Mesenchymal stem cell (in vitro differentiated cells and primary cell): ENCODE data around the gene MICOS13.

Experiments
- DNase-seq: peaks from one replicate; pipeline ENCODE4 v3.0.0-alpha.2; 2013
- H2AFZ ChIP-seq: one replicate; pipeline ENCODE4 v1.6.1; 2013; ENCODE audit warnings: low read depth, mild to moderate bottlenecking, control low read depth, inconsistent platforms, low read length, moderate library complexity
- H2AK5ac ChIP-seq: 2 replicates; pipeline ENCODE4 v1.6.1; 2013; ENCODE audit warnings: low read length, moderate library complexity, mild to moderate bottlenecking, inconsistent platforms; ENCODE audit not compliant: severe bottlenecking
- H2BK120ac ChIP-seq: one replicate; pipeline ENCODE4 v1.6.1; 2013; ENCODE audit warnings: low read depth, mild to moderate bottlenecking, inconsistent platforms, low read length, moderate library complexity
- H2BK12ac ChIP-seq, 2 experiments: one replicate each; pipeline ENCODE4 v1.6.1; 2013; ENCODE audit warnings: inconsistent platforms in 2 of 2, low read length in 2 of 2, mild to moderate bottlenecking in 2 of 2, moderate library complexity in 2 of 2, control low read depth in 1 of 2
- H2BK15ac ChIP-seq: one replicate; pipeline ENCODE4 v1.6.1; 2013; ENCODE audit warnings: mild to moderate bottlenecking, low read depth, inconsistent platforms; ENCODE audit not compliant: poor library complexity, severe bottlenecking
- H2BK5ac ChIP-seq: 2 replicates; pipeline ENCODE4 v1.6.1; 2013; ENCODE audit warnings: low read depth, mild to moderate bottlenecking, low read length, control low read depth, inconsistent platforms; ENCODE audit not compliant: poor library complexity, severe bottlenecking
- H3K14ac ChIP-seq, 2 experiments: one replicate each; pipeline ENCODE4 v1.6.1; 2013; ENCODE audit warnings: inconsistent platforms in 2 of 2, low read length in 2 of 2, control low read depth in 1 of 2, mild to moderate bottlenecking in 1 of 2, moderate library complexity in 1 of 2
- H3K18ac ChIP-seq, 2 experiments: one replicate each; pipeline ENCODE4 v1.6.1; 2013; ENCODE audit warnings: inconsistent platforms in 2 of 2, low read length in 2 of 2, control low read depth in 1 of 2, low read depth in 1 of 2, mild to moderate bottlenecking in 1 of 2
- H3K23ac ChIP-seq, 2 experiments: one replicate each; pipeline ENCODE4 v1.6.1; 2013; ENCODE audit warnings: inconsistent platforms in 2 of 2, low read length in 2 of 2, mild to moderate bottlenecking in 2 of 2, moderate library complexity in 2 of 2, control low read depth in 1 of 2
- H3K27ac ChIP-seq: 2 replicates; pipeline ENCODE4 v1.5.1; 2013; ENCODE audit warnings: mild to moderate bottlenecking, moderate library complexity, low read length, control low read depth, inconsistent platforms; ENCODE audit not compliant: poor library complexity, severe bottlenecking
- H3K27me3 ChIP-seq, 2 experiments: 2 replicates each; pipeline versions ENCODE4 v1.6.1 to v1.7.0; 2013; ENCODE audit warnings: low read length in 2 of 2, mild to moderate bottlenecking in 2 of 2, moderate library complexity in 2 of 2, control low read depth in 1 of 2, inconsistent platforms in 1 of 2; ENCODE audit not compliant: control insufficient read depth in 1 of 2, insufficient read depth in 1 of 2
- H3K36me3 ChIP-seq, 2 experiments: 2 replicates each; pipeline versions ENCODE4 v1.6.1 to v1.7.0; 2013; ENCODE audit warnings: low read length in 2 of 2, control low read depth in 1 of 2, inconsistent platforms in 1 of 2, low read depth in 1 of 2, mild to moderate bottlenecking in 1 of 2; ENCODE audit not compliant: insufficient read depth in 2 of 2, control insufficient read depth in 1 of 2
- H3K4ac ChIP-seq, 2 experiments: one replicate each; pipeline ENCODE4 v1.6.1; 2013; ENCODE audit warnings: inconsistent platforms in 2 of 2, low read length in 2 of 2, mild to moderate bottlenecking in 2 of 2, moderate library complexity in 2 of 2, control low read depth in 1 of 2, low read depth in 1 of 2
- H3K4me1 ChIP-seq: 2 replicates; pipeline ENCODE4 v1.6.1; 2013; ENCODE audit warnings: low read depth, low read length, control low read depth; ENCODE audit not compliant: control insufficient read depth, insufficient read depth
- H3K4me2 ChIP-seq: 2 replicates; pipeline ENCODE4 v1.6.1; 2013; ENCODE audit warnings: low read length, mild to moderate bottlenecking, inconsistent platforms; ENCODE audit not compliant: poor library complexity, severe bottlenecking
- H3K4me3 ChIP-seq, 2 experiments: 2 replicates each; pipeline versions ENCODE4 v1.5.1 to v1.7.0; 2013; ENCODE audit warnings: low read length in 2 of 2, mild to moderate bottlenecking in 2 of 2, control low read depth in 1 of 2, low read depth in 1 of 2; ENCODE audit not compliant: insufficient read depth in 1 of 2
- H3K79me1 ChIP-seq: replicated peaks from 2 replicates; pipeline ENCODE4 v1.6.1; 2013; ENCODE audit warnings: mild to moderate bottlenecking, control low read depth, low read length, inconsistent platforms; ENCODE audit not compliant: poor library complexity, severe bottlenecking
- H3K9ac ChIP-seq: 2 replicates; pipeline ENCODE4 v1.7.0; 2013; ENCODE audit warnings: mild to moderate bottlenecking, low read length, moderate library complexity
- H3K9me3 ChIP-seq: 2 replicates; pipeline ENCODE4 v1.7.0; 2013; ENCODE audit warnings: mild to moderate bottlenecking, low read length; ENCODE audit not compliant: control insufficient read depth
- H4K8ac ChIP-seq: one replicate; pipeline ENCODE4 v1.6.1; 2013; ENCODE audit warnings: inconsistent platforms, mild to moderate bottlenecking, low read length, moderate library complexity
- H4K91ac ChIP-seq: one replicate; pipeline ENCODE4 v1.6.1; 2013; ENCODE audit warnings: mild to moderate bottlenecking, low read length, inconsistent platforms
- WGBS: methylation state at CpG from one replicate; pipeline ENCODE4 v1.1.7; 2013; ENCODE audit warnings: mixed read lengths; 5-methylcytosine and 5-hydroxymethylcytosine counted together

The MICOS13 gene

GRCh38 chr19:5652261-5652660, 28.1 kb downstream of the MICOS13 start:
- no peak for DNase-seq
- no peak overlapping the region for H2AFZ ChIP-seq
- no peaks in the 10 kb centered on the region for H3K4me1 ChIP-seq
- H3K27me3 ChIP-seq = no peaks in the 10 kb centered on the region
- no peak overlapping the region for H2AK5ac ChIP-seq
- H4K91ac ChIP-seq = no peak overlapping the region
- 97% methylated on average over 10 of the region's 10 CpGs for WGBS
- peaks cover 73 to 85% of the 10 kb centered on the region in 2 experiments for H3K36me3 ChIP-seq
- H3K27ac ChIP-seq = no peak overlapping the region
- H3K14ac ChIP-seq = no peak overlapping the region
- no peak overlapping the region for H2BK12ac ChIP-seq
- no peak overlapping the region for H3K4me3 ChIP-seq
- no peak overlapping the region for H2BK120ac ChIP-seq
- H4K8ac ChIP-seq = no peak overlapping the region
- H3K4ac ChIP-seq = no peak overlapping the region
- H3K9me3 ChIP-seq = no peaks in the 10 kb centered on the region
- H3K4me2 ChIP-seq = no peak overlapping the region
- no peak overlapping the region for H2BK15ac ChIP-seq
- no peak overlapping the region for H3K9ac ChIP-seq
- no peak overlapping the region for H3K18ac ChIP-seq
- peaks cover 45% of the 10 kb centered on the region for H3K79me1 ChIP-seq
- H2BK5ac ChIP-seq = no peak overlapping the region
- H3K23ac ChIP-seq = no peak overlapping the region

- H2BK15ac ChIP-seq = no peak overlapping the region
- H4K91ac ChIP-seq = no peak overlapping the region
- H3K9me3 ChIP-seq = no peaks in the 10 kb centered on the region
- no peak overlapping the region for H3K14ac ChIP-seq
- H3K27ac ChIP-seq = no peak overlapping the region
- H3K4me1 ChIP-seq = peaks cover 1% of the 10 kb centered on the region
- peaks cover 48% of the 10 kb centered on the region for H3K79me1 ChIP-seq
- 97% methylated on average over 5 of the region's 5 CpGs for WGBS
- no peak overlapping the region for H3K4ac ChIP-seq
- no peak overlapping the region for H3K18ac ChIP-seq
- no peak overlapping the region for H3K9ac ChIP-seq
- H2BK120ac ChIP-seq = no peak overlapping the region
- no peak for DNase-seq
- no peak overlapping the region for H2AFZ ChIP-seq
- H2AK5ac ChIP-seq = no peak overlapping the region
- no peak overlapping the region for H3K4me2 ChIP-seq
- H2BK5ac ChIP-seq = no peak overlapping the region
- H3K23ac ChIP-seq = no peak overlapping the region
- H3K27me3 ChIP-seq = no peaks in the 10 kb centered on the region
- H2BK12ac ChIP-seq = no peak overlapping the region
- peaks cover 72 to 89% of the 10 kb centered on the region in 2 experiments for H3K36me3 ChIP-seq
- no peak overlapping the region for H4K8ac ChIP-seq
- H3K4me3 ChIP-seq = no peak overlapping the region
These were observed 29.0 kb downstream of the MICOS13 start for GRCh38 chr19:5651361-5651760.

GRCh38 chr19:5648464-5648863, 31.9 kb downstream of the MICOS13 start:
- H3K4me1 ChIP-seq = peaks cover 3% of the 10 kb centered on the region
- 93% methylated on average over 3 of the region's 11 CpGs for WGBS

GRCh38 chr19:5646703-5647102, 33.6 kb downstream of the MICOS13 start:
- no peak overlapping the region for H3K18ac ChIP-seq
- no peak overlapping the region for H3K4ac ChIP-seq
- no peak for DNase-seq
- no peak overlapping the region for H2AFZ ChIP-seq
- H3K36me3 ChIP-seq = peaks cover 44 to 90% of the 10 kb centered on the region in 2 experiments
- no peak overlapping the region for H2BK15ac ChIP-seq
- no peak overlapping the region for H3K14ac ChIP-seq
- no peak overlapping the region for H2BK120ac ChIP-seq
- H3K79me1 ChIP-seq = peaks cover 39% of the 10 kb centered on the region
- H3K27ac ChIP-seq = no peak overlapping the region
- no peak overlapping the region for H4K8ac ChIP-seq
- no peak overlapping the region for H2AK5ac ChIP-seq
- no peak overlapping the region for H3K4me2 ChIP-seq
- no peak overlapping the region for H4K91ac ChIP-seq
- no peak overlapping the region for H3K4me3 ChIP-seq
- H3K9me3 ChIP-seq = no peaks in the 10 kb centered on the region
- no peak overlapping the region for H3K9ac ChIP-seq
- peaks cover 3% of the 10 kb centered on the region for H3K4me1 ChIP-seq
- no peaks in the 10 kb centered on the region for H3K27me3 ChIP-seq
- H2BK5ac ChIP-seq = no peak overlapping the region
- H3K23ac ChIP-seq = no peak overlapping the region
- WGBS = 99% methylated on average over 4 of the region's 4 CpGs
- no peak overlapping the region for H2BK12ac ChIP-seq

More at GRCh38 chr19:5648464-5648863, 31.9 kb downstream of the MICOS13 start:
- H2AFZ ChIP-seq = no peak overlapping the region
- H2BK5ac ChIP-seq = no peak overlapping the region
- DNase-seq = no peak
- no peak overlapping the region for H3K9ac ChIP-seq
- H2BK120ac ChIP-seq = no peak overlapping the region
- no peak overlapping the region for H3K4me3 ChIP-seq
- H3K23ac ChIP-seq = no peak overlapping the region
- no peak overlapping the region for H3K27ac ChIP-seq
- H2BK15ac ChIP-seq = no peak overlapping the region
- H3K79me1 ChIP-seq = peaks cover 44% of the 10 kb centered on the region
- no peak overlapping the region for H3K4ac ChIP-seq
- no peak overlapping the region for H3K18ac ChIP-seq
- H2AK5ac ChIP-seq = no peak overlapping the region
- no peak overlapping the region for H4K91ac ChIP-seq
- H3K14ac ChIP-seq = no peak overlapping the region
- no peak overlapping the region for H2BK12ac ChIP-seq
- no peaks in the 10 kb centered on the region for H3K27me3 ChIP-seq
- no peaks in the 10 kb centered on the region for H3K9me3 ChIP-seq
- no peak overlapping the region for H4K8ac ChIP-seq
- H3K36me3 ChIP-seq = peaks cover 57 to 90% of the 10 kb centered on the region in 2 experiments
- no peak overlapping the region for H3K4me2 ChIP-seq
